ENCODE results near the gene DNAJC15.

The DNAJC15 gene

GRCh38 chr13:43020794-43021193 is 2.6 kb upstream of the DNAJC15 start:
- TF ChIP-seq CTCF (IDR thresholded peaks at IDR 0.05; ENCODE audit: extremely low read depth, missing control alignments): no peak

GRCh38 chr13:43021926-43022670 is 1.3 kb upstream of the DNAJC15 start:
- DNase-seq (ENCODE audit: low spot score): no peak

More at GRCh38 chr13:43020794-43021193, 2.6 kb upstream of the DNAJC15 start:
- no peak for DNase-seq (ENCODE audit: low spot score)

GRCh38 chr13:43022934-43023288 is 475 bp upstream of the DNAJC15 start:
- no peak for DNase-seq (ENCODE audit: low spot score)
- no peak for TF ChIP-seq CTCF (IDR thresholded peaks at IDR 0.05; ENCODE audit: extremely low read depth, missing control alignments)

More at GRCh38 chr13:43021926-43022670, 1.3 kb upstream of the DNAJC15 start:
- TF ChIP-seq CTCF (IDR thresholded peaks at IDR 0.05; ENCODE audit: extremely low read depth, missing control alignments): no peak

- no peak for DNase-seq (ENCODE audit: low spot score)
- no peak for TF ChIP-seq CTCF (IDR thresholded peaks at IDR 0.05; ENCODE audit: extremely low read depth, missing control alignments)
Observed at GRCh38 chr13:43026262-43026661, 2.9 kb downstream of the DNAJC15 start.

- no peak for DNase-seq (ENCODE audit: low spot score)
Observed at GRCh38 chr13:43030548-43030947, 7.2 kb downstream of the DNAJC15 start.

GRCh38 chr13:43031881-43032280 is 8.5 kb downstream of the DNAJC15 start:
- no peak for TF ChIP-seq CTCF (IDR thresholded peaks at IDR 0.05; ENCODE audit: extremely low read depth, missing control alignments)
- DNase-seq (ENCODE audit: low spot score): no peak

More at GRCh38 chr13:43030548-43030947, 7.2 kb downstream of the DNAJC15 start:
- no peak for TF ChIP-seq CTCF (IDR thresholded peaks at IDR 0.05; ENCODE audit: extremely low read depth, missing control alignments)

GRCh38 chr13:43033038-43033437 is 9.7 kb downstream of the DNAJC15 start:
- no peak for TF ChIP-seq CTCF (IDR thresholded peaks at IDR 0.05; ENCODE audit: extremely low read depth, missing control alignments)
- no peak for DNase-seq (ENCODE audit: low spot score)
